ENCODE data around the gene RNF20. TPM values are rescaled to one million over a fixed set of nuclear protein-coding genes. Genes with fewer than 3 reads are reported as not detected.

The RNF20 gene
- total RNA-seq, 1 donor from 2014 or later: 37.0 TPM

GRCh38 chr9:101528015-101528414 lies 5.6 kb upstream of the RNF20 start:
- Histone ChIP-seq H4K20me1 (ENCODE audit: low read depth) (no peaks in the 10 kb centered on the region), H3K9me3 (ENCODE audit: low read depth) (no peaks in the 10 kb centered on the region), H3K4me1 (no peaks in the 10 kb centered on the region), H3K27ac (no peak overlapping the region), H3K4me3 (no peak overlapping the region), H3K4me2 (no peak overlapping the region), H2AFZ (replicated peaks) (no peak overlapping the region), H3K27me3 (no peaks in the 10 kb centered on the region), H3K79me2 (ENCODE audit: low read depth) (no peaks in the 10 kb centered on the region), H3K9ac (no peak overlapping the region), H3F3A (ENCODE audit: low read depth) (no peaks in the 10 kb centered on the region), H3K36me3 (no peaks in the 10 kb centered on the region)
- H3K27me3 Mint-ChIP-seq (ENCODE audit: insufficient read depth, low read depth): no peaks in the 10 kb centered on the region
- no peak for TF ChIP-seq EZH2 (IDR thresholded peaks at IDR 0.05)
- TF ChIP-seq CTCF (IDR thresholded peaks at IDR 0.05): no peak
- TF ChIP-seq EZH2phosphoT487 (IDR thresholded peaks at IDR 0.05): no peak
- peaks cover 3% of the 10 kb centered on the region for H3K4me1 Mint-ChIP-seq
- H3K4me3 Mint-ChIP-seq: no peak overlapping the region
- H3K9me3 Mint-ChIP-seq: no peaks in the 10 kb centered on the region
- H3K27ac Mint-ChIP-seq: no peak overlapping the region
- no peaks in the 10 kb centered on the region for H3K36me3 Mint-ChIP-seq
- DNase-seq (ENCODE audit: low spot score): no peak

- H3K27me3 ChIP-seq: no peaks in the 10 kb centered on the region
- Mint-ChIP-seq H3K27me3 (ENCODE audit: insufficient read depth, low read depth) (peaks cover 3% of the 10 kb centered on the region), H3K9me3 (no peaks in the 10 kb centered on the region), H3K4me1 (peaks cover 11% of the 10 kb centered on the region), H3K4me3 (no peak overlapping the region), H3K27ac (no peak overlapping the region), H3K36me3 (no peaks in the 10 kb centered on the region)
- H3K9me3 ChIP-seq (ENCODE audit: low read depth): no peaks in the 10 kb centered on the region
- peaks cover 15% of the 10 kb centered on the region for H3K79me2 ChIP-seq (ENCODE audit: low read depth)
- peak; percentile 82 for DNase-seq (ENCODE audit: low spot score)
- no peak overlapping the region for H3K4me3 ChIP-seq
- H3K4me2 ChIP-seq: no peak overlapping the region
- H2AFZ ChIP-seq (replicated peaks): no peak overlapping the region
- H3K4me1 ChIP-seq: no peaks in the 10 kb centered on the region
- H3K36me3 ChIP-seq: no peaks in the 10 kb centered on the region
- TF ChIP-seq CTCF (IDR thresholded peaks at IDR 0.05) (peak; percentile 88), EZH2phosphoT487 (IDR thresholded peaks at IDR 0.05) (no peak)
- H3K9ac ChIP-seq: no peak overlapping the region
- H4K20me1 ChIP-seq (ENCODE audit: low read depth): peaks cover 2% of the 10 kb centered on the region
- no peak overlapping the region for H3K27ac ChIP-seq
- H3F3A ChIP-seq (ENCODE audit: low read depth): peaks cover 5% of the 10 kb centered on the region
Measured at GRCh38 chr9:101530076-101530711, 3.5 kb upstream of the RNF20 start.

GRCh38 chr9:101536351-101536750 lies 2.7 kb downstream of the RNF20 start:
- H3K27me3 ChIP-seq: no peaks in the 10 kb centered on the region
- no peak for DNase-seq (ENCODE audit: low spot score)
- Mint-ChIP-seq H3K27ac (no peak overlapping the region), H3K4me1 (peaks cover 17% of the 10 kb centered on the region), H3K36me3 (peaks cover 2% of the 10 kb centered on the region), H3K4me3 (no peak overlapping the region), H3K27me3 (ENCODE audit: insufficient read depth, low read depth) (peaks cover 4% of the 10 kb centered on the region), H3K9me3 (no peaks in the 10 kb centered on the region)
- H3K4me3 ChIP-seq: no peak overlapping the region
- peaks cover 55% of the 10 kb centered on the region for H3K79me2 ChIP-seq (ENCODE audit: low read depth)
- H3K4me1 ChIP-seq: no peaks in the 10 kb centered on the region
- H3K9ac ChIP-seq: no peak overlapping the region
- H3K4me2 ChIP-seq: no peak overlapping the region
- no peaks in the 10 kb centered on the region for H3K9me3 ChIP-seq (ENCODE audit: low read depth)
- no peak overlapping the region for H2AFZ ChIP-seq (replicated peaks)
- no peak overlapping the region for H3K27ac ChIP-seq
- H4K20me1 ChIP-seq (ENCODE audit: low read depth): peaks cover 53% of the 10 kb centered on the region
- peaks cover 5% of the 10 kb centered on the region for H3F3A ChIP-seq (ENCODE audit: low read depth)
- TF ChIP-seq EZH2phosphoT487 (IDR thresholded peaks at IDR 0.05): no peak
- TF ChIP-seq EZH2 (IDR thresholded peaks at IDR 0.05): no peak
- no peak for TF ChIP-seq CTCF (IDR thresholded peaks at IDR 0.05)
- H3K36me3 ChIP-seq: peaks cover 10% of the 10 kb centered on the region

All from neural progenitor cell (in vitro differentiated cells).